ENCODE measurements around the gene AGO3. TPM values are rescaled to one million over a fixed set of nuclear protein-coding genes. Genes with fewer than 3 reads are reported as not detected.

Gene AGO3
- total RNA-seq, 1 experiment from 2014 or later: 26.9 TPM

- peak; percentile 94 for TF ChIP-seq YY1 (IDR thresholded peaks at IDR 0.05; ENCODE audit: extremely low read depth, insufficient replicate concordance, low read depth, low read length)
- TF ChIP-seq SRF (IDR thresholded peaks at IDR 0.05; ENCODE audit: low read depth): peak; percentile 79; the same call in 1 of the 2 replicates
- peak; percentile 71 for TF ChIP-seq SP1 (IDR thresholded peaks at IDR 0.05; ENCODE audit: low read depth)
- TF ChIP-seq RAD21 (IDR thresholded peaks at IDR 0.05; ENCODE audit: low read depth): peak; percentile 53; the same call in 1 of the 2 replicates
These were observed 157.9 kb downstream of the AGO3 start, which contains the start of gene ADPRS (continued) for GRCh38 chr1:36088577-36089392.

DNA sequence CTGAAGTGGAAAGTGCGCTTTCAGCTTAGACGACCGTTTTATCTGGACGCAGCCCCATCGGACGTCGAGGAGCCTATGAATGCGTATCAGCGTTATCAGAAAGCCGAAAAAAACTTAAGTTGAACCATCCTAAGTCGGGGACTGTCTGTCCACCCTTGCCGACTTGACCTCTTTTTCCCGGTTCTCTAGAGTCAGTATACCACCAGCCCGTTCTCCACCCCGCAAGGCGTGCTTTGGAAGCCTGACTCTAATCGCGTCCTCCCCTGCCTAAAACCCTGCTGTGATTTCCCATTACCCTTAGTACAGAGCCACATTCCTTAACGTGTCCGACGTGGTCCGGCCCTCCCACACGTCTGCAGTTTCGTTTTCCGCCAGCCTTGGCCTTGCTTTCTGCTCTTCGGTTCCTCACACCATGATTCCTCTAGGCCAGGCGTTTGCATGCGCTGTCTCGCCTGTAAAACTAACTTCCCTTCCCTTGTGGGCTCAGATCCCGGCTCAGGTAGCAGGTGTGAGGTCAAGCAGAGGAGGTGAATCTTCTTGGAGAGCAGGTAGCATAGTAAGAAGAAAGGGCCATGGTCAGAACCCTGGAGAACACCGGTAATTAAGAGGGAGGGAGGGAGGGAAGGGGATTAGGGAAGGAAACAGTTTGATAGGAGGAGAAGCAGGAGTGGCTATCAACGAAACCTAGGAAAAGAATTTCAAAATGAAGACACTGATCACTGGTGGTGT is 158.7 kb downstream of the AGO3 start:
- Histone ChIP-seq H3K36me3 (ENCODE audit: control insufficient read depth in 1 of 2, insufficient read depth in 2 of 2, low read length in 2 of 2) (peaks cover 23 to 28% of the 10 kb centered on the region in 2 experiments; a peak in 3 of 4 replicates), H3K79me2 (ENCODE audit: insufficient read depth, low read length) (peaks cover 27% of the 10 kb centered on the region), H4K20me1 (ENCODE audit: insufficient read depth) (no peaks in the 10 kb centered on the region), H2AFZ (ENCODE audit: low read depth, low read length, poor library complexity, severe bottlenecking) (no peak overlapping the region), H3K4me1 (ENCODE audit: control insufficient read depth in 1 of 2, insufficient read depth in 2 of 2, low read length in 2 of 2) (peaks cover 0 to 15% of the 10 kb centered on the region in 2 experiments; a peak in 2 of 4 replicates), H3K9ac (ENCODE audit: low read length) (peak overlapping the region; percentile 88), H3K9me2 (ENCODE audit: insufficient read depth) (no peaks in the 10 kb centered on the region), H3K9me3 (ENCODE audit: control insufficient read depth in 1 of 2, insufficient read depth in 1 of 2, low read depth in 1 of 2, low read length in 2 of 2) (no peaks in the 10 kb centered on the region), H3K27ac (ENCODE audit: low read depth, low read length) (peak overlapping the region; percentile 76), H3K27me3 (ENCODE audit: insufficient read depth, low read length) (no peaks in the 10 kb centered on the region), H3K4me3 (replicated peaks in 1 of 2; ENCODE audit: low read depth in 1 of 2, low read length in 2 of 2) (peak overlapping the region; percentile 96 to 98), H3K4me2 (ENCODE audit: low read length) (peak overlapping the region; percentile 99)
- ChIA-PET CTCF (no interaction called here), RAD21 (ENCODE audit: low non-redundant PET in 1 of 2, low total read pairs in 2 of 2, uncharacterized antibody in 2 of 2, unreplicated experiment in 2 of 2) (no interaction called here), POLR2A (no interaction called here)
- no peak for DNase-seq (ENCODE audit: low read depth, low spot score)
- TF ChIP-seq, protein P1, sequence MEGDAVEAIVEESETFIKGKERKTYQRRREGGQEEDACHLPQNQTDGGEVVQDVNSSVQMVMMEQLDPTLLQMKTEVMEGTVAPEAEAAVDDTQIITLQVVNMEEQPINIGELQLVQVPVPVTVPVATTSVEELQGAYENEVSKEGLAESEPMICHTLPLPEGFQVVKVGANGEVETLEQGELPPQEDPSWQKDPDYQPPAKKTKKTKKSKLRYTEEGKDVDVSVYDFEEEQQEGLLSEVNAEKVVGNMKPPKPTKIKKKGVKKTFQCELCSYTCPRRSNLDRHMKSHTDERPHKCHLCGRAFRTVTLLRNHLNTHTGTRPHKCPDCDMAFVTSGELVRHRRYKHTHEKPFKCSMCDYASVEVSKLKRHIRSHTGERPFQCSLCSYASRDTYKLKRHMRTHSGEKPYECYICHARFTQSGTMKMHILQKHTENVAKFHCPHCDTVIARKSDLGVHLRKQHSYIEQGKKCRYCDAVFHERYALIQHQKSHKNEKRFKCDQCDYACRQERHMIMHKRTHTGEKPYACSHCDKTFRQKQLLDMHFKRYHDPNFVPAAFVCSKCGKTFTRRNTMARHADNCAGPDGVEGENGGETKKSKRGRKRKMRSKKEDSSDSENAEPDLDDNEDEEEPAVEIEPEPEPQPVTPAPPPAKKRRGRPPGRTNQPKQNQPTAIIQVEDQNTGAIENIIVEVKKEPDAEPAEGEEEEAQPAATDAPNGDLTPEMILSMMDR (IDR thresholded peaks at IDR 0.05 in 2 of 3, conservative IDR thresholded peaks at IDR 0.05 in 1 of 3; ENCODE audit: borderline replicate concordance in 1 of 3, insufficient read depth in 1 of 3, low read depth in 2 of 3, low read length in 2 of 3): no peak
- TF ChIP-seq POLR2A (IDR thresholded peaks at IDR 0.05; ENCODE audit: borderline replicate concordance, extremely low read depth, insufficient read depth, insufficient read length): no peak
- no peak for TF ChIP-seq REST (IDR thresholded peaks at IDR 0.05; ENCODE audit: low read depth)
- TF ChIP-seq SRF (IDR thresholded peaks at IDR 0.05; ENCODE audit: low read depth): no peak
- TF ChIP-seq CEBPB (IDR thresholded peaks at IDR 0.05; ENCODE audit: low read depth): no peak
- no peak for TF ChIP-seq EGR1 (IDR thresholded peaks at IDR 0.05; ENCODE audit: low read depth)
- TF ChIP-seq TCF7L2 (IDR thresholded peaks at IDR 0.05; ENCODE audit: borderline replicate concordance, extremely low read depth, insufficient read depth, insufficient read length): no peak
- TF ChIP-seq SIN3A (IDR thresholded peaks at IDR 0.05; ENCODE audit: low read depth): no peak
- TF ChIP-seq ZFX (IDR thresholded peaks at IDR 0.05): no peak
- TF ChIP-seq YY1 (IDR thresholded peaks at IDR 0.05; ENCODE audit: extremely low read depth, insufficient replicate concordance, low read depth, low read length): no peak
- TF ChIP-seq EZH2 (IDR thresholded peaks at IDR 0.05): no peak
- intact Hi-C loops (cut with micrococcal nuclease): loop anchor here (2.0 to 10.0 kb wide), 2 partner anchors 159 to 235 kb away; partner anchors contain the start of gene AGO3
- ATAC-seq: peak; percentile 12; the same call in 1 of the 2 replicates
- BruUV-seq (replicated peaks): TSS peak; percentile 80

Measured in HCT116 (cell line).